Transverse colon (tissue), 4 donors: ENCODE measurements around the gene TTYH3.

Source experiments
- CTCF ChIP-seq, 5 experiments: fragments of 200-600 bp in 3 of 5; fragments of 450-650 bp in 2 of 5; sonication (generic) in 3 of 5; IDR thresholded peaks; 1 replicate in 2 of 5; 2 replicates in 3 of 5; pipeline ENCODE4 v1.5.1; 2016 to 2017; ENCODE audit warnings: antibody characterized with exemption in 5 of 5, inconsistent platforms in 3 of 5, mild to moderate bottlenecking in 2 of 5, moderate library complexity in 1 of 5
- POLR2A ChIP-seq: fragments of 450-650 bp; IDR thresholded peaks from one replicate; pipeline ENCODE4 v1.6.1; 2016; ENCODE audit warnings: antibody characterized with exemption, mild to moderate bottlenecking, moderate library complexity
- POLR2AphosphoS5 ChIP-seq, 3 donors: sonication (generic); formaldehyde crosslinking; IDR thresholded peaks; one replicate each; pipeline ENCODE4 v1.6.1; 2016; ENCODE audit warnings: antibody characterized with exemption in 3 of 3

DNA sequence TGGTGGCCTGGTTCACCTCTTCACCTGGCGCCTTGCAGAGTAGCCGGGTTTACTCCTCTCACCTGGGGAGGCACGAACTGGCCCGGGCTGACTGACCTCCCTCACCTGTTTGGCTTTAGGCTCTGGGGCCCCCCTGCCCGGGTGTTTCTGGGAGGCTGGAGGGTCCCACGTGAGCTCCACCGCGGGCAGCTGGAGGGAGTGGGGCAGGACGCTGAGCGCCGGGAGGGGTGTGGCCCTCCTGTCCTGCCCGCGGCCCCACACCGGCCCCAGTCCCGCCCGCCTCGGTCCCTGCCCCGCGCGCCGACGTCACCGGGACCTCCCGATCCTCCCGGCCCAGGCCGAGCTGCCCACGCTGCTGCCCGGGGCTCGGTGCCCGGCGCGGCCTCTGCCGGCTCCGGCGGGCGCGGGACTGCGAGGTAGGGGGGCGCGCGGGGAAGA lies 56.1 kb downstream of the TTYH3 start, which contains the start of gene AMZ1:
- TF ChIP-seq CTCF (IDR thresholded peaks at IDR 0.05) = no peak
- TF ChIP-seq POLR2A = no peak
- no peak for TF ChIP-seq POLR2AphosphoS5 (IDR thresholded peaks at IDR 0.05)
